ENCODE data around the gene CHST11. TPM values are rescaled to one million over a fixed set of nuclear protein-coding genes. Genes with fewer than 3 reads are reported as not detected.

The CHST11 gene
- total RNA-seq, 1 experiment from 2014 or later, result 6.7 TPM

GRCh38 chr12:104464899-104465298 is 8.2 kb downstream of the CHST11 start:
- Histone ChIP-seq H4K8ac (replicated peaks; ENCODE audit: insufficient read length, low read depth, low read length) (no peak overlapping the region), H2BK15ac (ENCODE audit: low read depth, low read length) (no peak overlapping the region), H2BK12ac (ENCODE audit: insufficient read length, low read depth, low read length) (no peak overlapping the region), H3K9ac (ENCODE audit: extremely low read depth, insufficient read length, low read length) (no peak overlapping the region), H3K27me3 (ENCODE audit: insufficient read depth, low read length) (no peaks in the 10 kb centered on the region), H2AFZ (ENCODE audit: low read length) (no peak overlapping the region), H4K5ac (ENCODE audit: insufficient read length, low read depth, low read length) (no peak overlapping the region), H3K79me2 (ENCODE audit: insufficient read depth, low read length) (no peaks in the 10 kb centered on the region; the same call in 1 of the 2 replicates), H3K23me2 (ENCODE audit: insufficient read length, low read depth, low read length, poor library complexity, severe bottlenecking) (no peaks in the 10 kb centered on the region), H4K91ac (ENCODE audit: insufficient read length, low read depth, low read length) (no peak overlapping the region), H3K4ac (ENCODE audit: low read depth, low read length) (no peak overlapping the region), H3K27ac (ENCODE audit: insufficient read length, low read depth, low read length) (no peak overlapping the region), H3K4me2 (ENCODE audit: insufficient read depth, insufficient read length, low read length) (no peak overlapping the region), H3K4me1 (ENCODE audit: insufficient read depth, low read length) (no peaks in the 10 kb centered on the region; the same call in 1 of the 2 replicates), H2BK20ac (ENCODE audit: low read depth, low read length, poor library complexity, severe bottlenecking) (no peak overlapping the region), H3K56ac (ENCODE audit: insufficient read length, low read depth, low read length) (no peak overlapping the region), H3K14ac (ENCODE audit: insufficient read depth, low read length) (no peak overlapping the region), H3K23ac (ENCODE audit: insufficient read length, low read depth, low read length) (no peak overlapping the region), H4K20me1 (ENCODE audit: control insufficient read depth, insufficient read depth, insufficient read length) (peaks cover 5% of the 10 kb centered on the region), H3T11ph (ENCODE audit: low read length) (no peak overlapping the region), H3K9me3 (ENCODE audit: control insufficient read depth, low read depth, low read length) (no peaks in the 10 kb centered on the region), H2AK5ac (ENCODE audit: insufficient read length, low read length) (no peak overlapping the region), H3K79me1 (ENCODE audit: insufficient read depth, low read depth, low read length, poor library complexity, severe bottlenecking) (no peaks in the 10 kb centered on the region), H2BK5ac (ENCODE audit: insufficient read length, low read length) (no peak overlapping the region), H2BK120ac (ENCODE audit: low read depth, low read length, poor library complexity, severe bottlenecking) (no peak overlapping the region), H3K18ac (ENCODE audit: insufficient read length, low read depth, low read length) (no peak overlapping the region)
- no CpG with 5 or more reads among the region's 3 CpGs for WGBS (ENCODE audit: extremely low coverage, insufficient read length, low lambda C conversion rate)
- Mint-ChIP-seq H3K27ac (no peak overlapping the region), H3K36me3 (ENCODE audit: insufficient read depth in 1 of 3, low read depth in 3 of 3) (no peaks in the 10 kb centered on the region), H3K9me3 (no peaks in the 10 kb centered on the region), H3K4me1 (peaks cover 6 to 9% of the 10 kb centered on the region in 2 experiments; a peak in 2 of 4 replicates), H3K27me3 (ENCODE audit: low read depth) (peaks cover 8% of the 10 kb centered on the region), H3K4me3 (no peak overlapping the region)
- TF ChIP-seq CTCF (conservative IDR thresholded peaks at IDR 0.05), result no peak
- DNase-seq, result no peak
